Activated CD8-positive, alpha-beta memory T cell treated with anti-CD3 and anti-CD28 coated beads, Interleukin-2, amount 10 ng/mL, durations not matched to agents 7 days and 5 days (primary cell): ENCODE data around the gene DPYSL4. TPM values are rescaled to one million over a fixed set of nuclear protein-coding genes. Genes with fewer than 3 reads are reported as not detected.

Experiments used
- total RNA-seq, 2 experiments: library from RNA; stranded (reverse); gene quantifications; one replicate each; pipeline ENCODE4 v1.2.3, GENCODE V29; 2021

The DPYSL4 gene
- total RNA-seq, 2 experiments from 2014 or later, result 1.5 to 2.6 TPM

Other genes with a start within 250 kb of the DPYSL4 start
- gene BNIP3, start 205.0 kb upstream of the DPYSL4 start, total RNA-seq, result 10 to 100 TPM; 21.9 to 39.2 TPM
- under 1 TPM; 0.19 to 0.38 TPM for gene JAKMIP3, start 121.0 kb upstream of the DPYSL4 start, total RNA-seq
- gene STK32C, start 121.0 kb downstream of the DPYSL4 start, total RNA-seq, result 10 to 100 TPM; 11.6 to 15.9 TPM
- gene LRRC27, start 145.2 kb downstream of the DPYSL4 start, total RNA-seq, result 1 to 10 TPM; 5.4 to 5.8 TPM
- gene PWWP2B, start 210.3 kb downstream of the DPYSL4 start, total RNA-seq, result 10 to 100 TPM in 1 of 2 experiments, 1 to 10 TPM in 1; 6.9 to 12.8 TPM